Endothelial cell of umbilical vein (primary cell): ENCODE data around the gene RANGRF.

Experiments
- CTCF ChIP-seq, 2 donors: IDR thresholded peaks; 1 replicate in 1 of 2; 2 replicates in 1 of 2; pipeline ENCODE4 v1.5.1; 2011; ENCODE audit warnings: low read length in 2 of 2, mild to moderate bottlenecking in 2 of 2, moderate library complexity in 2 of 2, control low read depth in 1 of 2, inconsistent platforms in 1 of 2, low read depth in 1 of 2; ENCODE audit not compliant: insufficient read depth in 1 of 2; ENCODE audit errors: extremely low read depth in 1 of 2
- FOS ChIP-seq: IDR thresholded peaks from 2 replicates; pipeline ENCODE4 v1.6.1; 2011; ENCODE audit warnings: mild to moderate bottlenecking, low read length, moderate library complexity, borderline replicate concordance; ENCODE audit not compliant: insufficient read depth
- POLR2A ChIP-seq: IDR thresholded peaks from 2 replicates; pipeline ENCODE4 v1.6.1; 2012; ENCODE audit warnings: low read depth, mild to moderate bottlenecking, control low read depth, low read length
- POLR2AphosphoS5 ChIP-seq: IDR thresholded peaks from 2 replicates; pipeline ENCODE4 v1.6.1; 2012; ENCODE audit warnings: low read depth, mild to moderate bottlenecking, control low read depth, low read length, moderate library complexity; ENCODE audit not compliant: insufficient read depth

- TF ChIP-seq CTCF (IDR thresholded peaks at IDR 0.05; ENCODE audit: extremely low read depth in 1 of 2, insufficient read depth in 1 of 2, low read depth in 1 of 2, low read length in 2 of 2) (no peak), FOS (no peak), POLR2AphosphoS5 (no peak), POLR2A (no peak)
Observed at GRCh38 chr17:8243827-8244226, 44.6 kb upstream of the RANGRF start.
